Ascending aorta (tissue), 2 donors: ENCODE data around the gene IGDCC3. TPM values are rescaled to one million over a fixed set of nuclear protein-coding genes. Genes with fewer than 3 reads are reported as not detected.

Experiments
- DNase-seq, 2 donors: peaks; one replicate each; pipeline ENCODE4 v3.0.0-alpha.2; 2019; ENCODE audit warnings: low spot score in 2 of 2
- H3K27ac ChIP-seq, 2 donors: fragments of 200-600 bp; sonication (generic); one replicate each; pipeline ENCODE4 v1.5.1; 2016 to 2017; ENCODE audit warnings: mild to moderate bottlenecking in 1 of 2
- H3K27me3 ChIP-seq: fragments of 200-600 bp; sonication (generic); one replicate; pipeline ENCODE4 v1.5.1; 2017
- H3K36me3 ChIP-seq, 2 donors: fragments of 200-600 bp; sonication (generic); one replicate each; pipeline ENCODE4 v1.5.1; 2016
- H3K4me1 ChIP-seq, 2 donors: fragments of 200-600 bp; sonication (generic); one replicate each; pipeline ENCODE4 v1.5.1; 2016 to 2017; ENCODE audit warnings: mild to moderate bottlenecking in 1 of 2
- H3K4me3 ChIP-seq, 2 donors: fragments of 200-600 bp; sonication (generic); one replicate each; pipeline ENCODE4 v1.5.1; 2016 to 2017; ENCODE audit warnings: mild to moderate bottlenecking in 1 of 2
- H3K9me3 ChIP-seq, 2 donors: fragments of 200-600 bp; sonication (generic); one replicate each; pipeline ENCODE4 v1.5.1; 2016
- intact Hi-C: fragments of 100-400 bp; cut with DNase I; formaldehyde crosslinking; loops from one replicate; pipeline ENCODE4 v1.15.1; 2023
- total RNA-seq: library from RNA; depleted of rRNA; stranded (reverse); fragments of >200 nt; gene quantifications from one replicate; pipeline ENCODE4 v1.1.0, GENCODE V29; 2016
- TF ChIP-seq, protein P1 (sequence below), 3 experiments: fragments of 200-600 bp in 2 of 3; fragments of 450-650 bp in 1 of 3; sonication (generic) in 2 of 3; IDR thresholded peaks; one replicate each; pipeline ENCODE4 v1.5.1; 2016 to 2019; ENCODE audit warnings: antibody characterized with exemption in 3 of 3, mild to moderate bottlenecking in 1 of 3, moderate library complexity in 1 of 3

Gene IGDCC3
- total RNA-seq, 1 donor from 2014 or later = not detected

GRCh38 chr15:65375871-65376607, 1.8 kb downstream of the IGDCC3 start:
- H3K27me3 ChIP-seq = no peaks in the 10 kb centered on the region
- DNase-seq = no peak

GRCh38 chr15:65374821-65375401, 2.9 kb downstream of the IGDCC3 start:
- DNase-seq = no peak
- no peaks in the 10 kb centered on the region for H3K27me3 ChIP-seq

More at GRCh38 chr15:65375871-65376607, 1.8 kb downstream of the IGDCC3 start:
- intact Hi-C loops = no loop called here
- H3K4me1 ChIP-seq = peaks cover 3 to 10% of the 10 kb centered on the region in 2 donors
- no peaks in the 10 kb centered on the region for H3K9me3 ChIP-seq
- TF ChIP-seq, protein P1, sequence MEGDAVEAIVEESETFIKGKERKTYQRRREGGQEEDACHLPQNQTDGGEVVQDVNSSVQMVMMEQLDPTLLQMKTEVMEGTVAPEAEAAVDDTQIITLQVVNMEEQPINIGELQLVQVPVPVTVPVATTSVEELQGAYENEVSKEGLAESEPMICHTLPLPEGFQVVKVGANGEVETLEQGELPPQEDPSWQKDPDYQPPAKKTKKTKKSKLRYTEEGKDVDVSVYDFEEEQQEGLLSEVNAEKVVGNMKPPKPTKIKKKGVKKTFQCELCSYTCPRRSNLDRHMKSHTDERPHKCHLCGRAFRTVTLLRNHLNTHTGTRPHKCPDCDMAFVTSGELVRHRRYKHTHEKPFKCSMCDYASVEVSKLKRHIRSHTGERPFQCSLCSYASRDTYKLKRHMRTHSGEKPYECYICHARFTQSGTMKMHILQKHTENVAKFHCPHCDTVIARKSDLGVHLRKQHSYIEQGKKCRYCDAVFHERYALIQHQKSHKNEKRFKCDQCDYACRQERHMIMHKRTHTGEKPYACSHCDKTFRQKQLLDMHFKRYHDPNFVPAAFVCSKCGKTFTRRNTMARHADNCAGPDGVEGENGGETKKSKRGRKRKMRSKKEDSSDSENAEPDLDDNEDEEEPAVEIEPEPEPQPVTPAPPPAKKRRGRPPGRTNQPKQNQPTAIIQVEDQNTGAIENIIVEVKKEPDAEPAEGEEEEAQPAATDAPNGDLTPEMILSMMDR (IDR thresholded peaks at IDR 0.05) = no peak
- H3K36me3 ChIP-seq = no peaks in the 10 kb centered on the region
- no peak overlapping the region for H3K27ac ChIP-seq
- no peak overlapping the region for H3K4me3 ChIP-seq

DNA sequence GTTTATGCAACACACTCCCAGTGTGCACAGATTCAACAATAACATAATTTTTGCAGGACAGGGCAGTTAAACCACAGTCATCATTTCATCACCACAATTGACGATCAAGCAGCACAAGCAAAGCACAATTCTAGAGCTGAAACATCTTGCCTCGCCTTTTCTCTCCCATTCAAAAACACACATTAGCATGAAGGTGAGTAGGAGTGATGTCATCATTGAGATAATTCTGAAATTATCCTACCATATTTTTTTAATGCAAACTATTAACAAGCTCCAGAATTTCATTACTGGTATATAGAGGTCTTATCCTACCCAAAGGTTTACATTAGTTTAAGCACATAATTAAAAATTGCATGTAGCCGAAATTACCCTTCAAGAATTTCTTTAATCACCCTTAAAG, 3.5 kb downstream of the IGDCC3 start:
- Histone ChIP-seq H3K36me3 (no peaks in the 10 kb centered on the region), H3K4me1 (peaks cover 3 to 10% of the 10 kb centered on the region in 2 donors), H3K4me3 (no peak overlapping the region), H3K27me3 (no peaks in the 10 kb centered on the region), H3K9me3 (no peaks in the 10 kb centered on the region), H3K27ac (no peak overlapping the region)
- no peak for DNase-seq
- intact Hi-C loops = no loop called here
- TF ChIP-seq, protein P1 (IDR thresholded peaks at IDR 0.05) = no peak

More at GRCh38 chr15:65374821-65375401, 2.9 kb downstream of the IGDCC3 start:
- Histone ChIP-seq H3K36me3 (no peaks in the 10 kb centered on the region), H3K27ac (no peak overlapping the region), H3K9me3 (no peaks in the 10 kb centered on the region), H3K4me3 (no peak overlapping the region), H3K4me1 (peaks cover 3 to 10% of the 10 kb centered on the region in 2 donors)
- intact Hi-C loops = no loop called here
- TF ChIP-seq, protein P1 (IDR thresholded peaks at IDR 0.05) = no peak

DNA sequence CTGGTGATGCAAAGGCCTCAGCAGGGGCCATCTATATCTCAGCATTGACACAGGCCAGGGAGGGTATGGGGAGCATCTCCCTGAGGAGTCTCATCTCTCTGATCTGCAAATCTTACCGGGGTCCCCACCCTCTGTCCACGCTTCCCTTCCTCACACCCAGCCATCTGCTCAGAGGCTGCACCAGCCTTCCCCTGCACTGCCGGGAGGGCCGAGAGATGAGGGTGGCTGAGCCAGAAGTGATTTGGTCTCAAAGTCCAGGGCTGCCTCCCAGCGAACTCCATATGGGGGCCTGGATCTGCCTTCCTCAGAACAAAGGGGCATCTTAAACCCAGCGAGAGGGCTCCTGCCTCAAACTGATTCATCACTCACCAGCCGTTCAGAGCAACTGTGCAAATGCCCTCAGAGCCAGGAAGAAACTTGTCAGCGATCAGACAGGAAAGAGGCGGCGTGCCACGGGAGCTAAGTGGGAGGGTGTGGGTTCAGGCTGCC, 4.6 kb downstream of the IGDCC3 start:
- H3K36me3 ChIP-seq = no peaks in the 10 kb centered on the region
- peaks cover 3 to 10% of the 10 kb centered on the region in 2 donors for H3K4me1 ChIP-seq
- intact Hi-C loops = no loop called here
- H3K4me3 ChIP-seq = no peak overlapping the region
- no peak for DNase-seq
- H3K27me3 ChIP-seq = no peaks in the 10 kb centered on the region
- H3K27ac ChIP-seq = no peak overlapping the region
- no peaks in the 10 kb centered on the region for H3K9me3 ChIP-seq
- TF ChIP-seq, protein P1 (IDR thresholded peaks at IDR 0.05) = no peak

- no peak for DNase-seq
- H3K4me1 ChIP-seq = peaks cover 3 to 6% of the 10 kb centered on the region in 2 donors
- intact Hi-C loops = no loop called here
- H3K27me3 ChIP-seq = no peaks in the 10 kb centered on the region
- H3K9me3 ChIP-seq = no peaks in the 10 kb centered on the region
- H3K4me3 ChIP-seq = no peak overlapping the region
- no peak overlapping the region for H3K27ac ChIP-seq
- H3K36me3 ChIP-seq = no peaks in the 10 kb centered on the region
- TF ChIP-seq, protein P1 (IDR thresholded peaks at IDR 0.05) = no peak
Measured at GRCh38 chr15:65372787-65373067, 5.1 kb downstream of the IGDCC3 start.
